ENCODE measurements around the gene MED27.

MED27 gene

GRCh38 chr9:131838530-131839280 is 241.0 kb downstream of the MED27 start:
- no peak for DNase-seq (ENCODE audit: low read depth, low spot score)

- DNase-seq (ENCODE audit: low read depth, low spot score) = no peak
These were observed 241.8 kb downstream of the MED27 start for GRCh38 chr9:131837836-131838235.

- no peak for DNase-seq (ENCODE audit: low read depth, low spot score)
These were observed 242.4 kb downstream of the MED27 start for GRCh38 chr9:131837316-131837715.

- DNase-seq (ENCODE audit: low read depth, low spot score) = no peak
These were observed 242.9 kb downstream of the MED27 start for GRCh38 chr9:131836607-131837315.

- no peak for DNase-seq (ENCODE audit: low read depth, low spot score)
These were observed 243.6 kb downstream of the MED27 start for GRCh38 chr9:131836021-131836420.

GRCh38 chr9:131835151-131835910 is 244.3 kb downstream of the MED27 start:
- no peak for DNase-seq (ENCODE audit: low read depth, low spot score)

GRCh38 chr9:131834721-131835120 is 244.9 kb downstream of the MED27 start:
- DNase-seq (ENCODE audit: low read depth, low spot score) = no peak

GRCh38 chr9:131833906-131834305 is 245.8 kb downstream of the MED27 start:
- no peak for DNase-seq (ENCODE audit: low read depth, low spot score)

GRCh38 chr9:131833083-131833482 is 246.6 kb downstream of the MED27 start:
- DNase-seq (ENCODE audit: low read depth, low spot score) = no peak

GRCh38 chr9:131831380-131832165 is 248.1 kb downstream of the MED27 start:
- DNase-seq (ENCODE audit: low read depth, low spot score) = no peak

- DNase-seq (ENCODE audit: low read depth, low spot score) = no peak
These were observed 251.8 kb downstream of the MED27 start for GRCh38 chr9:131827821-131828369.

GRCh38 chr9:131826966-131827525 is 252.6 kb downstream of the MED27 start:
- DNase-seq (ENCODE audit: low read depth, low spot score) = no peak

- DNase-seq (ENCODE audit: low read depth, low spot score) = no peak
These were observed 253.6 kb downstream of the MED27 start for GRCh38 chr9:131826053-131826452.

GRCh38 chr9:131824953-131825495 is 254.6 kb downstream of the MED27 start:
- no peak for DNase-seq (ENCODE audit: low read depth, low spot score)

- no peak for DNase-seq (ENCODE audit: low read depth, low spot score)
These were observed 255.5 kb downstream of the MED27 start for GRCh38 chr9:131824155-131824594.

GRCh38 chr9:131823701-131824146 is 255.9 kb downstream of the MED27 start:
- no peak for DNase-seq (ENCODE audit: low read depth, low spot score)

GRCh38 chr9:131818089-131818488 is 261.6 kb downstream of the MED27 start:
- no peak for DNase-seq (ENCODE audit: low read depth, low spot score)

GRCh38 chr9:131817627-131818026 is 262.0 kb downstream of the MED27 start:
- DNase-seq (ENCODE audit: low read depth, low spot score) = no peak

GRCh38 chr9:131817073-131817472 is 262.6 kb downstream of the MED27 start:
- DNase-seq (ENCODE audit: low read depth, low spot score) = no peak

All from activated naive CD8-positive, alpha-beta T cell treated with anti-CD3 and anti-CD28 coated beads, Interleukin-2, amount 50 U/mL, for 16 hours (primary cell).